ENCODE data around the gene PDCD6IP. TPM values are rescaled to one million over a fixed set of nuclear protein-coding genes. Genes with fewer than 3 reads are reported as not detected.
A peak's percentile ranks its signal among the peaks of the same experiment; 100 is the strongest.

Gene PDCD6IP
- total RNA-seq, 1 experiment from 2014 or later: 205 TPM

DNA sequence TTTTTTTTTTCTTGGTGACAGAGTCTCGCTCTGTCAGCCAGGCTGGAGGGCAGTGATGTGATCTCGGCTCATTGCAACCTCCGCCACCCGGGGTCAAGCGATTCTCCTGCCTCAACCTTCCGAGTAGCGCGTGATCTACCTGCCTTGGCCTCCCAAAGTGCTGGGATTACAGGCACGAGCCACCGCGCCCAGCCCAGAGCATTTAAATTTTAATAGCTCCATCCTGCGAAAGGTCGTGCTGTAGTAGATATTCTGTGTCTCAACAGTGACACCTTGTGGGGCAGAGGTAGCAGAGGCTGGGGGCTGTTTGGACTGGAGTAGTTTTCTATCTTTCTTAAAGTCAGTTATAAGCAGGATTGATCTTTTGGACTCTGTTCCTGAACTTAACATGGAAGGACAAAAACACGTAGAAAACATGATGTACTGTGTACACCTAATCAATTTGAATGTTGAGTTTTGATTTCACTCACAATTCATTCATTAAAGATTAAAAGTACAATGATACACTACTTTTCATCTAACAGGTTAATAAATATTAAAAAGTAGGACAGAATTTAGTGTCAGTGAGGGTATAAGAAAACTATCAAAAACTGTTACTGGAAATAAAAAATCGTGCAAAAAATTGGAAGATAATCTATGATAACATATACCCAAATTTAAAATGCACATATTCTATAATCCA, 11.0 kb upstream of the PDCD6IP start:
- in situ Hi-C loops (cut with HindIII; ENCODE audit: low pct_unique_long_range_greater_than_20kb, low sequenced_read_pairs) (no loop called here), intact Hi-C loops (cut with micrococcal nuclease; ENCODE audit: unreplicated experiment) (loop anchor here (1.0 kb wide), 1 partner anchor 151 kb away; no protein-coding TSS in a partner anchor)
- peak; percentile 96 for ATAC-seq
- BruUV-seq (replicated peaks): no TSS peak
- H3K4me3 ChIP-seq (ENCODE audit: low read depth in 2 of 2, low read length in 2 of 2): peak overlapping the region; percentile 44 to 59
- POLR2A ChIA-PET: interaction anchor here (0.5 kb wide), 1 partner anchor 545 kb away, joined by 5 read pairs; no protein-coding TSS in a partner anchor
- no peaks in the 10 kb centered on the region for H3K9me3 ChIP-seq (ENCODE audit: control insufficient read depth, insufficient read depth, low read depth, low read length)
- DNase-seq (ENCODE audit: low read depth, low spot score): peak; percentile 39
- no peak overlapping the region for H3K27ac ChIP-seq (ENCODE audit: low read length)
- peaks cover 3% of the 10 kb centered on the region; the same call in 1 of the 2 replicates for H3K4me1 ChIP-seq (ENCODE audit: control insufficient read depth, insufficient read depth, low read length)
- no peaks in the 10 kb centered on the region for H3K27me3 ChIP-seq (ENCODE audit: control insufficient read depth, insufficient read depth, low read length)
- CTCF ChIA-PET: interaction anchor here (0.6 to 1.4 kb wide), 6 partner anchors 11 to 212 kb away, joined by 3 to 11 read pairs (median 4); no protein-coding TSS in a partner anchor
- TF ChIP-seq CTCF (IDR thresholded peaks at IDR 0.05) (peak; percentile 84), SIN3A (IDR thresholded peaks at IDR 0.05; ENCODE audit: borderline replicate concordance, insufficient read depth, low read depth, low read length) (no peak)
- no peaks in the 10 kb centered on the region for H3K36me3 ChIP-seq (ENCODE audit: control insufficient read depth, insufficient read depth, low read length)

DNA sequence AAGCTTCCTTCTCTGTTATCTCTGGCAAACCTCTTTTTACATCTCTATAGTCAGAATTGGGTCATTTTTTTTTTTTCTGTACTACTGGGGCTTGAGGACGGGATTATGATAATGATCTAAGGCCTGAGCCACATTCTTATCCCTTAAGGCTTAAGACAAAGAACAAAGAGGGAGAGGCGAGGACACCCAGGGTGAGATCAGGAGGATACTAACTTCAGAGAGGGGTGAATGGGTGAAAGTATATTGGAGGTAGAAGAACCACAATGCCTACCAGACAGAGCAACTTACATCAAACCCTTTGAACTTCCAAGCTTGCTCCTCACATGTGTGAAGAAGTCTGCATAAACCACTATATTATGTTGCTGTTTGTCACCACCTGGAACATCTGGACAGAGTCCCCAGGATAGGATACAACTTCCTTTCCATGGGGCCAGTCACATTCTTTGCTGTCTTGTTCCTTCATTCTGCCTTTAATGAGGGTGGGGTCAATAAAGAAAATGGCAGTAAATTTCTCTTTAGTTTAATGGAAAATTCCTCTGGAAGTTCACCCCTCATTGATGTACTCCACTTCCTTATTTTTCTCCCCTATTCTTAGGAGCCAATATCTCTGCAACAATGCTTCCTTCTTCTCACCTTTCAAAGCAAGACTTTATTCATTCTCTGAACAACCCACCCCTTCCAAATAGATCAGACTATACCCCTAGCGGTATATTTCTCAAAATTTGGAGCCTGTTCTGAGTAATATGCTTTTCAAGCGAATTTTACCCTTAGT, 9.1 kb upstream of the PDCD6IP start:
- H3K27me3 ChIP-seq (ENCODE audit: control insufficient read depth, insufficient read depth, low read length): no peaks in the 10 kb centered on the region
- no TSS peak for BruUV-seq (replicated peaks)
- ChIA-PET CTCF (no interaction called here), POLR2A (no interaction called here)
- ATAC-seq (no peak), DNase-seq (ENCODE audit: low read depth, low spot score) (no peak)
- H3K4me3 ChIP-seq (ENCODE audit: low read depth in 2 of 2, low read length in 2 of 2): no peak overlapping the region
- no peak for TF ChIP-seq REST (IDR thresholded peaks at IDR 0.05; ENCODE audit: insufficient read depth in 1 of 2, low read depth in 2 of 2, low read length in 1 of 2)
- TF ChIP-seq SIN3A (IDR thresholded peaks at IDR 0.05; ENCODE audit: borderline replicate concordance, insufficient read depth, low read depth, low read length): no peak
- no peak for TF ChIP-seq CTCF (IDR thresholded peaks at IDR 0.05)
- no peak for TF ChIP-seq TCF7L2 (IDR thresholded peaks at IDR 0.05; ENCODE audit: low read depth, low read length)
- TF ChIP-seq POLR2AphosphoS5 (IDR thresholded peaks at IDR 0.05; ENCODE audit: low read depth, low read length): no peak
- peaks cover 3% of the 10 kb centered on the region; the same call in 1 of the 2 replicates for H3K4me1 ChIP-seq (ENCODE audit: control insufficient read depth, insufficient read depth, low read length)
- H3K27ac ChIP-seq (ENCODE audit: low read length): no peak overlapping the region
- in situ Hi-C loops (cut with HindIII; ENCODE audit: low pct_unique_long_range_greater_than_20kb, low sequenced_read_pairs) (no loop called here), intact Hi-C loops (cut with micrococcal nuclease; ENCODE audit: unreplicated experiment) (no loop called here)
- no peaks in the 10 kb centered on the region for H3K9me3 ChIP-seq (ENCODE audit: control insufficient read depth, insufficient read depth, low read depth, low read length)
- H3K36me3 ChIP-seq (ENCODE audit: control insufficient read depth, insufficient read depth, low read length): no peaks in the 10 kb centered on the region
